ENCODE results near the gene AMELY.

DNA sequence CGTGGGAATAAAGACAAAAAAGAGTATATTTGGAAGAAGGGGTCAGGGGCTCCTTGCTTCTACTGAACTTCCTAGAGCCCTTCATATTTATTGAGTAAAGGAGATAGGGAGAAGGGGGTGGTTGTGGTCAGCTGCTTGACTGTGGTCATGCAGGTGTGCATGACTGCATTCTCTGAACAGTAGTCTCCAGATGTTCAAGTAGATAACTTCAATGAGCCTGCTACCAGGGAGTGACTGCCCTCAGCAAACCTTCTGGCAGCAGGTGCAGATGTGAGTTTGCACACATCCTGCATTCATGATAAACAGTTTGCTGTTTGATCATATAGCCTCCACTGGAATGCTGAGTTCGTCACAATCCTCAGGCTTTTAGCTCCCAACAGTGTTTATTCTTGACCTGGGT, 9.5 kb upstream of the AMELY start:
- TF ChIP-seq CBFB (IDR thresholded peaks at IDR 0.05; ENCODE audit: low read depth) (no peak), CTCF (IDR thresholded peaks at IDR 0.05 in 2 of 3, conservative IDR thresholded peaks at IDR 0.05 in 1 of 3; ENCODE audit: control insufficient read depth in 2 of 3, extremely low read depth in 1 of 3, insufficient read depth in 1 of 3, low read depth in 3 of 3, low read length in 3 of 3) (no peak), TAF1 (IDR thresholded peaks at IDR 0.05; ENCODE audit: borderline replicate concordance, low read depth, low read length) (no peak), SIX5 (IDR thresholded peaks at IDR 0.05; ENCODE audit: low read depth, low read length, severe bottlenecking) (no peak), NFIC (IDR thresholded peaks at IDR 0.05; ENCODE audit: low read depth, low read length) (no peak), SP1 (IDR thresholded peaks at IDR 0.05; ENCODE audit: low read depth, low read length) (no peak), CBX3 (IDR thresholded peaks at IDR 0.05; ENCODE audit: borderline replicate concordance, low read depth) (no peak), MLLT1 (IDR thresholded peaks at IDR 0.05) (no peak), MTA2 (IDR thresholded peaks at IDR 0.05; ENCODE audit: low read depth) (no peak), POLR2A (IDR thresholded peaks at IDR 0.05; ENCODE audit: low read depth, low read length) (no peak), POLR2AphosphoS5 (IDR thresholded peaks at IDR 0.05; ENCODE audit: low read length) (no peak)
- TF ChIP-seq, protein P1, sequence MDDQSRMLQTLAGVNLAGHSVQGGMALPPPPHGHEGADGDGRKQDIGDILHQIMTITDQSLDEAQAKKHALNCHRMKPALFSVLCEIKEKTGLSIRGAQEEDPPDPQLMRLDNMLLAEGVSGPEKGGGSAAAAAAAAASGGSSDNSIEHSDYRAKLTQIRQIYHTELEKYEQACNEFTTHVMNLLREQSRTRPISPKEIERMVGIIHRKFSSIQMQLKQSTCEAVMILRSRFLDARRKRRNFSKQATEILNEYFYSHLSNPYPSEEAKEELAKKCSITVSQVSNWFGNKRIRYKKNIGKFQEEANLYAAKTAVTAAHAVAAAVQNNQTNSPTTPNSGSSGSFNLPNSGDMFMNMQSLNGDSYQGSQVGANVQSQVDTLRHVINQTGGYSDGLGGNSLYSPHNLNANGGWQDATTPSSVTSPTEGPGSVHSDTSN (IDR thresholded peaks at IDR 0.05; ENCODE audit: insufficient replicate concordance, low read depth, low read length), result no peak
- TF ChIP-seq, protein P2, sequence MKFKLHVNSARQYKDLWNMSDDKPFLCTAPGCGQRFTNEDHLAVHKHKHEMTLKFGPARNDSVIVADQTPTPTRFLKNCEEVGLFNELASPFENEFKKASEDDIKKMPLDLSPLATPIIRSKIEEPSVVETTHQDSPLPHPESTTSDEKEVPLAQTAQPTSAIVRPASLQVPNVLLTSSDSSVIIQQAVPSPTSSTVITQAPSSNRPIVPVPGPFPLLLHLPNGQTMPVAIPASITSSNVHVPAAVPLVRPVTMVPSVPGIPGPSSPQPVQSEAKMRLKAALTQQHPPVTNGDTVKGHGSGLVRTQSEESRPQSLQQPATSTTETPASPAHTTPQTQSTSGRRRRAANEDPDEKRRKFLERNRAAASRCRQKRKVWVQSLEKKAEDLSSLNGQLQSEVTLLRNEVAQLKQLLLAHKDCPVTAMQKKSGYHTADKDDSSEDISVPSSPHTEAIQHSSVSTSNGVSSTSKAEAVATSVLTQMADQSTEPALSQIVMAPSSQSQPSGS (IDR thresholded peaks at IDR 0.05; ENCODE audit: low read length), result no peak
- TF ChIP-seq, protein P3, sequence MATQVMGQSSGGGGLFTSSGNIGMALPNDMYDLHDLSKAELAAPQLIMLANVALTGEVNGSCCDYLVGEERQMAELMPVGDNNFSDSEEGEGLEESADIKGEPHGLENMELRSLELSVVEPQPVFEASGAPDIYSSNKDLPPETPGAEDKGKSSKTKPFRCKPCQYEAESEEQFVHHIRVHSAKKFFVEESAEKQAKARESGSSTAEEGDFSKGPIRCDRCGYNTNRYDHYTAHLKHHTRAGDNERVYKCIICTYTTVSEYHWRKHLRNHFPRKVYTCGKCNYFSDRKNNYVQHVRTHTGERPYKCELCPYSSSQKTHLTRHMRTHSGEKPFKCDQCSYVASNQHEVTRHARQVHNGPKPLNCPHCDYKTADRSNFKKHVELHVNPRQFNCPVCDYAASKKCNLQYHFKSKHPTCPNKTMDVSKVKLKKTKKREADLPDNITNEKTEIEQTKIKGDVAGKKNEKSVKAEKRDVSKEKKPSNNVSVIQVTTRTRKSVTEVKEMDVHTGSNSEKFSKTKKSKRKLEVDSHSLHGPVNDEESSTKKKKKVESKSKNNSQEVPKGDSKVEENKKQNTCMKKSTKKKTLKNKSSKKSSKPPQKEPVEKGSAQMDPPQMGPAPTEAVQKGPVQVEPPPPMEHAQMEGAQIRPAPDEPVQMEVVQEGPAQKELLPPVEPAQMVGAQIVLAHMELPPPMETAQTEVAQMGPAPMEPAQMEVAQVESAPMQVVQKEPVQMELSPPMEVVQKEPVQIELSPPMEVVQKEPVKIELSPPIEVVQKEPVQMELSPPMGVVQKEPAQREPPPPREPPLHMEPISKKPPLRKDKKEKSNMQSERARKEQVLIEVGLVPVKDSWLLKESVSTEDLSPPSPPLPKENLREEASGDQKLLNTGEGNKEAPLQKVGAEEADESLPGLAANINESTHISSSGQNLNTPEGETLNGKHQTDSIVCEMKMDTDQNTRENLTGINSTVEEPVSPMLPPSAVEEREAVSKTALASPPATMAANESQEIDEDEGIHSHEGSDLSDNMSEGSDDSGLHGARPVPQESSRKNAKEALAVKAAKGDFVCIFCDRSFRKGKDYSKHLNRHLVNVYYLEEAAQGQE (IDR thresholded peaks at IDR 0.05; ENCODE audit: low read depth, low read length), result no peak
